ELR (cell line): ENCODE measurements around the gene OPTN.
"Not testable (repeated sequence)": the region's sequence is repeated elsewhere in the genome, so short reads cannot be mapped to it uniquely, and the experiment has no call there.

Experiments
- DNase-seq: peaks from one replicate; pipeline ENCODE4 v3.0.0-alpha.2; 2015; ENCODE audit warnings: low read depth

The OPTN gene

GRCh38 chr10:13120786-13121499 is 21.0 kb downstream of the OPTN start:
- DNase-seq = no peak

GRCh38 chr10:13121500-13121854 is 21.5 kb downstream of the OPTN start:
- DNase-seq = no peak

DNA sequence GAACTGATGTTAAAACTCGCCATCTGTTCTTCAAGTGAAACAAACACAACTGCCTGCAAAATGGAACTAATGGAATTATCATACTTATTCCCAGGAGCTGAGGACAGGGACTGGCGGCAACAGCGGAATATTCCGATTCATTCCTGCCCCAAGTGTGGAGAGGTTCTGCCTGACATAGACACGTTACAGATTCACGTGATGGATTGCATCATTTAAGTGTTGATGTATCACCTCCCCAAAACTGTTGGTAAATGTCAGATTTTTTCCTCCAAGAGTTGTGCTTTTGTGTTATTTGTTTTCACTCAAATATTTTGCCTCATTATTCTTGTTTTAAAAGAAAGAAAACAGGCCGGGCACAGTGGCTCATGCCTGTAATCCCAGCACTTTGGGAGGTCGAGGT is 36.7 kb downstream of the OPTN start:
- no peak for DNase-seq

GRCh38 chr10:13139150-13139549 is 39.2 kb downstream of the OPTN start:
- DNase-seq = no peak

GRCh38 chr10:13139676-13140075 is 39.7 kb downstream of the OPTN start:
- no peak for DNase-seq

DNA sequence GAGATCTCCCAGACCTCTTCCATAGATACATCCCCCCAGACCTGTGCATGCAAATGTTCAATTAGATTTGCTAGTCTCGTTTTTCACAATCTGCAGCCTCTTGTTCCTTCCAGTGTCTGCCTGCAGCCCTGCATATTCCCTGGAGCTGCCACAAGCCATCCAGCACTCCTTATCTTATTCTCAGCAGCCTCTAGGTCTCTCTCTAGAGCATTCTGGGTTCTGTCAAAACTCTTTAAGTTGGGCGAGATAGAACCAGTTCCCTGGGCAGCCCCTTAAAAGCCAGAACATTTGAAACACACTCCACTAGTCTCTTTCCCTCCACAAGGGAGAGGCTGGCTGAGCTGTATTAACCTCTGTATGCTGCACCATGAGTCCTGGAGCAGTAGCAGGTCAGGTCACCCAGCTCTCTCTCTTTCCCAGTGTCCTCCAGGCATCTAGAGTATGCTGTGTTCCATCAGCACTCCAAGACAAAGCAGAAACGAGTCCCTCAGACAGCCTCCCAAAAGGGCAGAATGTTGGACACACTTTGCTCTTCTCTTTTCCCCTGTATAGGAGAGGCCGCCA is 40.7 kb downstream of the OPTN start:
- no peak for DNase-seq

GRCh38 chr10:13143766-13144165 is 43.8 kb downstream of the OPTN start:
- DNase-seq = no peak

DNA sequence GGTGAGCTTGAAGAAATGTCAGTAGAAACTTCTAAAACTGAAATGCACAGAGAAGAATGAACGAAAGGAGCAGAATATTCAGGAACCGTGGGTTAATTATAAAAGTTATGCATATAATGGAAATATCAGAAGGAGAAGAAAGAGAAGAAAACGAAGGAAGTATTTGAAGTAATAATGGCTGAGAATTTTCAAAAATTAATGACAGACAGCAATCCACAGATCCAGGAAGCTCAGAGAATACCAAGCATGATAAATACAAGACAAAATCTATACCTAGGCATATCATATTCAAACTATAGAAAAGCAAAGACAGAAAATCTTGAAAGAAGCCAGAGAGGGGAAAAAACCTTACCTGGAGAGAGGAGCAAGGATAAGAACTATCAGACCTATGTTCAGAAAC is 44.9 kb downstream of the OPTN start:
- no peak for DNase-seq

GRCh38 chr10:13146379-13146778 is 46.4 kb downstream of the OPTN start:
- no peak for DNase-seq

- no peak for DNase-seq
These were observed 47.2 kb downstream of the OPTN start for GRCh38 chr10:13147161-13147560.

- no peak for DNase-seq
These were observed 52.3 kb downstream of the OPTN start for GRCh38 chr10:13152296-13152695.

GRCh38 chr10:13155860-13156259 is 55.9 kb downstream of the OPTN start:
- DNase-seq = not testable (repeated sequence)

DNA sequence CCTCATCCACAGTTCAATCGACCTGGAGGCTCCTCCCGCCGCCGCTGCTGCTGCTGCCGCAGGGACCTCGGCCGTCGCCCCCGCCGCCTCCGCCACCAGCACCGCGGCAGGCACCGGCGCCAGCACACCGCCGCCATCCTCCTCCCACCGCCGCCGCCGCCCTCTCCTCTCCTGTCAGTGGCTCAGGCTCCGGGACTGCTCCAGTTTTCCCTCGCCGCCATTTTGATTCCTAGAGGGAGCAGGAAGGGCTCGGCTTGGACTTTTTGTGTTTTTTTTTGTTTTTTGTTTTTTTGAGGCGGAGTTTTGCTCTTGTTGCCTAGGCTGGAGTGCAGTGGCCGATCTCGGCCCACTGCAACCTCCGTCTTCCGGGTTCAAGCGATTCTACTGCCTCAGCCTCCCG is 58.4 kb downstream of the OPTN start:
- no peak for DNase-seq

GRCh38 chr10:13160934-13161856 is 61.2 kb downstream of the OPTN start, which contains the start of gene MCM10:
TSS of gene MCM10 (plus strand) at chr10:13161558. CDS start at chr10:13164203, 2,645 bp downstream.
- peak; percentile 100 for DNase-seq

- DNase-seq = peak; percentile 41
These were observed 61.9 kb downstream of the OPTN start for GRCh38 chr10:13161857-13162271.

DNA sequence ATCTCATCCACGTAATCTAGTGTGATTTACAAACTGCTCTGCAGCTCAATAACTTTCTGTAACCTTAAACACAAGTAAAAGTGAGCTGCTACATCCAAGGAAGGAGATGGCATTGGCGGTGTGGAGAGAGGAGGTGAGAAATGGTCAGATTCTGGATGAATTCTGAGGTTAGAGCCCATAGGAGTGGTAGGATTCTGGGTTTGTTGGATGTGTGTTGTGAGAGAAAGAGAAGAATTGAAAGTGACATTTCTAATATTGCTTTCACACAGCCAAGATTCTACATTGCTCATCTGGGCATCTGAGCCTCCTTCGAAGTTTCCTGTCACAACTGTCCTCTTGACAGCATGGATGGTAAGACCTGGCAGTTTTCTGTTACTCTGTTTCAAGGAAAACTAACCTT is 63.9 kb downstream of the OPTN start:
- DNase-seq = no peak

GRCh38 chr10:13165177-13165576 is 65.2 kb downstream of the OPTN start:
- no peak for DNase-seq

DNA sequence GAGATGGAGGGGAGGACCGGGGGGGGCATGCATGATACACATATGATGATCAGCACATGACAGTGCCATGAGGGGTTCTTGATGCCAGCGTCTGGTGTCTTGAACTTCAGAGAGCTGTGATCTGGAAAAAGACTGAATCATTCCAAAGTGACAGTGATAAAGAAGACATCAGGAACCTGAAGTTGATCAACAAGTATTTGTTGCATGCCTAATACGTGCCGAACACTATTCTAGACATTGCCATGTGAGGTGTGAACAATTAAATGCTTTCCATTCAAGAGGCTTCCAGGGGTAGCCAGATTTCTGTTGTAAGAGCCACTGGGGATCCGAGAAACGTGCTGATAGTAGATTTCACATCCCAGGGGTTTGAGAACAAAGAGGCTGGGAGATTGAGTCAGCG is 67.6 kb downstream of the OPTN start:
- DNase-seq = no peak

DNA sequence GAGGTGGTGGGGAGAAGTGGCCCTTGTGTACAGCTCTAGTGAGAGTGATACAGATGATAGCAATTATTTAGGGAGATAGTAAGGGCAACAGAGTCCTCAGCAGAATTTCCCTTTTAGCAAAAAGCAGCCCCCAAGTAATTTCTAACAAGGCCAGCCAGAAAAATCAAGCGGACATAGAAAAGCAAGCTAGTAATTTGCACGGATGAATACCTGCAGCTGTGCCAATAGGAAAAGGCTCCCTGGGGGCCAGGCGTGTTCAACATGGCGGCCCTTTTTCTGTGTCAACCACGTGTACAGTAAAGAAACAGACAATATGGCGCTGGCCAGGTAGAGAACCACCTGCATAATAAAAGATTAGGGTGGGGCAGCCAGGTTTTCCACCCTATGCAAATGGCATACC is 68.8 kb downstream of the OPTN start:
- no peak for DNase-seq

- no peak for DNase-seq
These were observed 73.7 kb downstream of the OPTN start for GRCh38 chr10:13173616-13174015.

- no peak for DNase-seq
These were observed 80.8 kb downstream of the OPTN start for GRCh38 chr10:13180788-13181187.

GRCh38 chr10:13182424-13182823 is 82.5 kb downstream of the OPTN start:
- DNase-seq = no peak

- no peak for DNase-seq
These were observed 83.7 kb downstream of the OPTN start for GRCh38 chr10:13183625-13184024.
